ENCODE results near the gene HSPA6.
"Not testable (repeated sequence)": the region's sequence is repeated elsewhere in the genome, so short reads cannot be mapped to it uniquely, and the experiment has no call there.

Gene HSPA6

DNA sequence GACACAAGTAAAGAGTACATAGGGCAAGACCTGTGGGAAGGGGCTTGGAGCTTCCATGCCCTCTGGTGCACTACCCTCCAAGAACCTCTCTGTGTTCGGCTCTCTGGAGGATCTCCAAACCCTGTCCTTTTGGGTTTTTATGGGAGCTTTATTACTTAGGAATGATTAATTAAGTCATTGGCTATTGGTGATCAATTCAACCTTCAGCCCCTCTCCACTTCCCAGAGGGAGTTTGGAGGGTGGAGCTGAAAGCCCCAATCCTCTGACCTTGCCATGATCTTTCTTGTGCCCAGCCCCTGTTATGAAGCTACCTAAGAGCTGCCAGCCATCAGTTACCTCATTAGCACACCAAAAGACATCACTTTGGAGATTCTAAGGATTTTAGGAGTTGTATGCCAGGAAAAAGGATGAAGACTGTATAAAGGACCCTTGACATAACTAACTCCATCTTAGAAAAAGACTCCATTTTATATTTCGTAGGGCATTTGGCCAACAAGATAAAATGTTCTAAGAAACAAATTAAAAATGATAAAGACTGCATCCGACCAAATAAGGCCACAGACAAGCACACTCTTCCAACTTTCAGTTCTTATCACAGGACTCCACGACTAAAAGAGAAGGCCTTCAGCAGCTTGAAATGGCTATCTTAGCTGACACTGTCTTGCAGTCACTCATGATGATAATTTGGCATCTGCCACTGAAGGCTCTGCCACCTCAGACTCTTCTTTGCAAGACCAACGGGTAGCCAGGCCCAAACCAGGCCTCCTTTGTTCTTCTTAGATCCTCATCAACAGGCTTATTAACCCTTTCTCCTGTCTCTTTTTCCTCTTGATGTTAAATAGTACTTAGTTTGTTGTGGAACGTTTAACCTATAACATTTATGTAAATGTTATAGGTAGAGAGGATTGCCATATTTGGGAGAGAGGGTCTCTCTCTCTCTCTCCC, 33.4 kb downstream of the HSPA6 start:
- H3K27ac ChIP-seq (ENCODE audit: low read length); H4K20me1 ChIP-seq (ENCODE audit: insufficient read depth, low read length); H3K4me1 ChIP-seq (ENCODE audit: insufficient read depth, low read length); H3K9me3 ChIP-seq (ENCODE audit: insufficient read depth, low read length, severe bottlenecking); H3K9ac ChIP-seq (ENCODE audit: low read depth, low read length); DNase-seq; H3K4me3 ChIP-seq (ENCODE audit: low read depth in 1 of 2, low read length in 2 of 2); H3K79me2 ChIP-seq (ENCODE audit: insufficient read depth, low read length); H3K27me3 ChIP-seq (ENCODE audit: insufficient read depth, low read length, poor library complexity); H3K4me2 ChIP-seq (ENCODE audit: insufficient read depth, low read length); ATAC-seq (ENCODE audit: insufficient read depth, low read depth); H2AFZ ChIP-seq (ENCODE audit: low read depth, low read length); H3K36me3 ChIP-seq (ENCODE audit: insufficient read depth, low read length): not testable (repeated sequence)

DNA sequence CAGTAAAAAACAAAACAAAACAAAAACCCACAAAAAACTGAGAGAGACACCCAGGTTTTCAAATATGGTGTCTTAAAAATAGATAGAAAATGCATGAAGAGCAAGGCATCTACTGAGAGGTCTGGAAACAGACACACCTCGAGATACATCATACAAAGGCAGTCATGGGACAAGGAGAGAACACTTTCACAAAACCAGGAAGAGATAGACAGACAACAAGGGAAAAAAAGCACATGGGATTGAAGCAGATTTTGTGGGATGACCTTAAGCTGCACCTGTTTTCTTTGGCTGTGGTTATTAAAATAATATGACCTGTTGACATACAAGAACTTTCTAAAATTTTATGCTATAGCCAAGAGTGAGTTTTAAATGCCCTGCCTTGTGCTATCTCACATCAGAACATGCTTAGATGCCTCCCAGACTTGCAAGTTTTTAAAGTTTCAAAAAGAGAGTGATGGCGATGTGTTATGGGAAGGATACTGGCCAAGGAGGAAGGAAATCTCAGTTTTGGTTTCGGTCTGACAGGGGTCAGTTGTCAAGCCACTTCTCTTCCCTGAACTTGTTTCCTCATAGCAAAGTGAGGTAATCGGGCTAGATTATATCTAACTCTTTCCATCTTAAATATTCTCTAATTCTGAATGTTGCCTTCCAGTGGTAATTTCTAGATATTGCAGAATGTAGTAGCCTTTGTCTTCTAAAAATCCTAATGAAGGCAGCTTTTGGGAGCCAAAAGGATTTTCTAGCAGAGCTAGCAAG, 36.8 kb downstream of the HSPA6 start:
- not testable (repeated sequence) for H3K9ac ChIP-seq (ENCODE audit: low read depth, low read length); H3K4me2 ChIP-seq (ENCODE audit: insufficient read depth, low read length)

DNA sequence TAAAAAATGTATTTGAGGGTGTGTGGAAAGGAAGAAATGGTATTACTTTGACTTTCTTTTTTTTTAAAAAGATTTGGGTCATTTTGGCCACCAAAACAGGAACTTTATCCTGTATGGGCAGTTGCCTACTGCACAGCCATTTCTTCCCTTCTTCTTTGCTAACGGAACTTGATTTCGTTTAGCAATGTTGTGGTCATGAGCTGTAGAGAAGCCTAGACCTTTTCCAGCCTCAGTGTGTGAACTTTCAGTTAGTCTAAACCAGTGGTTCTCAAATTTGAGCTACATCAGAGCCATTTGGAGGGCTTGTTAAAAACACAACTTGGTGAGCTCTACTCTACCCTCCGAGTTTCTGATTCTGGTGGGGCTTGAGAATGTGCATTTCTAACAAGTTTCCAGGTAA, 38.1 kb downstream of the HSPA6 start:
- not testable (repeated sequence) for H2AFZ ChIP-seq (ENCODE audit: low read depth, low read length); H3K79me2 ChIP-seq (ENCODE audit: insufficient read depth, low read length); H3K36me3 ChIP-seq (ENCODE audit: insufficient read depth, low read length); H3K27ac ChIP-seq (ENCODE audit: low read length); H3K27me3 ChIP-seq (ENCODE audit: insufficient read depth, low read length, poor library complexity); H3K9me3 ChIP-seq (ENCODE audit: insufficient read depth, low read length, severe bottlenecking); H3K4me3 ChIP-seq (ENCODE audit: low read depth in 1 of 2, low read length in 2 of 2); H3K4me1 ChIP-seq (ENCODE audit: insufficient read depth, low read length); ATAC-seq (ENCODE audit: insufficient read depth, low read depth); H4K20me1 ChIP-seq (ENCODE audit: insufficient read depth, low read length); H3K9ac ChIP-seq (ENCODE audit: low read depth, low read length); DNase-seq; H3K4me2 ChIP-seq (ENCODE audit: insufficient read depth, low read length)

More for the DNA sequence above, 36.8 kb downstream of the HSPA6 start:
- H3K4me3 ChIP-seq (ENCODE audit: low read depth in 1 of 2, low read length in 2 of 2); DNase-seq; H3K9me3 ChIP-seq (ENCODE audit: insufficient read depth, low read length, severe bottlenecking); H3K27ac ChIP-seq (ENCODE audit: low read length); H3K4me1 ChIP-seq (ENCODE audit: insufficient read depth, low read length); H4K20me1 ChIP-seq (ENCODE audit: insufficient read depth, low read length); ATAC-seq (ENCODE audit: insufficient read depth, low read depth); H3K36me3 ChIP-seq (ENCODE audit: insufficient read depth, low read length); H3K27me3 ChIP-seq (ENCODE audit: insufficient read depth, low read length, poor library complexity); H2AFZ ChIP-seq (ENCODE audit: low read depth, low read length); H3K79me2 ChIP-seq (ENCODE audit: insufficient read depth, low read length): not testable (repeated sequence)

DNA sequence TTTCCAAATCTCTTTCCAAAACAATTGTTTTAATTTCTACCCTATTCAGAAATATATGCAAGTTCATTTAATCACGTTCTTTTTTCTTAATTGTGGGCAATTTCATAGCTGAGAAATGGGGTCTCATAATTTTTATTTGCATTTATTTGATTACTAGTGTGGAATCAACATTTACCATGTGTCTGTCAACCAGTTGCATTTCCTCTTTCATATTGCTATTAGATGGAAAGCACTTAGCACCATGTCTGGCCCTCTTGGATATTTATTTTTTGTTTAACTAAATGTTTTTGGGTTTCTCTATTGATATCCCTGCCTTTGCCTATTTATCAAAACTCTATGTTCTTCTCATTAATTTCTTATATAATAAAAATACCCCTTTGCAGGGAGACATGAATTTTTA, 39.2 kb downstream of the HSPA6 start:
- H4K20me1 ChIP-seq (ENCODE audit: insufficient read depth, low read length); H3K9ac ChIP-seq (ENCODE audit: low read depth, low read length); H3K4me2 ChIP-seq (ENCODE audit: insufficient read depth, low read length); H3K4me1 ChIP-seq (ENCODE audit: insufficient read depth, low read length); H3K27me3 ChIP-seq (ENCODE audit: insufficient read depth, low read length, poor library complexity); H3K4me3 ChIP-seq (ENCODE audit: low read depth in 1 of 2, low read length in 2 of 2); H3K27ac ChIP-seq (ENCODE audit: low read length); H3K9me3 ChIP-seq (ENCODE audit: insufficient read depth, low read length, severe bottlenecking); ATAC-seq (ENCODE audit: insufficient read depth, low read depth); H3K36me3 ChIP-seq (ENCODE audit: insufficient read depth, low read length); H3K79me2 ChIP-seq (ENCODE audit: insufficient read depth, low read length); H2AFZ ChIP-seq (ENCODE audit: low read depth, low read length); DNase-seq: not testable (repeated sequence)

DNA sequence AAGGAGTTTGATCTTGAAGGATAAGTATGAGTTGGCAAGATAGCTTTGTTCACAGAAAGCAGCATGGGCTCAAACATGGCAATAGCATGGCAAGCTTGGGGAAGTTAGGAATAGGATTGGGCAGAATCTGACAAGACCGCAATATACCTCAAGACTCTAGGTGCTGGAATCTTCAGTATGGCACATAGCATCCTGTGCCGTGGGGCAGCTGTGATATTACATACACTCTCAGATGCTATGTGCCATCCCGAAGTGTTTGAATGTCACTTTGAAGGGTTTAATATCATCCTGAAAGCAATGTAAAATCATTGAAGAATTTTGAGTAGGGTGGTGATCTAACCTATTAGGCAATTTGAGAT, 42.2 kb downstream of the HSPA6 start:
- H3K9ac ChIP-seq (ENCODE audit: low read depth, low read length); ATAC-seq (ENCODE audit: insufficient read depth, low read depth); H3K4me2 ChIP-seq (ENCODE audit: insufficient read depth, low read length); H3K79me2 ChIP-seq (ENCODE audit: insufficient read depth, low read length); H3K9me3 ChIP-seq (ENCODE audit: insufficient read depth, low read length, severe bottlenecking); H3K27ac ChIP-seq (ENCODE audit: low read length); H4K20me1 ChIP-seq (ENCODE audit: insufficient read depth, low read length); H2AFZ ChIP-seq (ENCODE audit: low read depth, low read length); H3K4me3 ChIP-seq (ENCODE audit: low read depth in 1 of 2, low read length in 2 of 2); DNase-seq; H3K27me3 ChIP-seq (ENCODE audit: insufficient read depth, low read length, poor library complexity); H3K4me1 ChIP-seq (ENCODE audit: insufficient read depth, low read length); H3K36me3 ChIP-seq (ENCODE audit: insufficient read depth, low read length): not testable (repeated sequence)

DNA sequence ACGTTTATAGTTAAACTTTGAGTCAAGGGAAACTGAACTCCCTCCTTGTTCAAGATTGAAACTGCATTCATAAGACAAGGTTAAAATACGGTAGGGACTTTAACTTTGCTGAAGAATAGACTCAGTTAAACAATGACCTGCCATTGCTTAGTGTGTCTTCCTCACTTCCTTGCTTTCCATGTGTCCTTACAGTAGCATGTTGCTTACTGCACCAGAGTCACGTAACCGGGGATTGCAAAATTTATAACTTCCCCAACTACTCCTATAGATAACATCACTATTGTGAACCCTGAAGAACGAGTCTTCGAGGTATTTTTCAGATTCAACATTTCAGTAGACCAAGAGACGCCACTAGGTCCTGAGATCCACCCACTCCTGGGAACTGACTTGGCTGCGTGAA, 47.4 kb downstream of the HSPA6 start:
- H3K4me2 ChIP-seq (ENCODE audit: insufficient read depth, low read length); H3K27me3 ChIP-seq (ENCODE audit: insufficient read depth, low read length, poor library complexity); ATAC-seq (ENCODE audit: insufficient read depth, low read depth); H3K9ac ChIP-seq (ENCODE audit: low read depth, low read length); H3K4me1 ChIP-seq (ENCODE audit: insufficient read depth, low read length); H3K36me3 ChIP-seq (ENCODE audit: insufficient read depth, low read length); H3K9me3 ChIP-seq (ENCODE audit: insufficient read depth, low read length, severe bottlenecking); H3K79me2 ChIP-seq (ENCODE audit: insufficient read depth, low read length); H2AFZ ChIP-seq (ENCODE audit: low read depth, low read length); H3K4me3 ChIP-seq (ENCODE audit: low read depth in 1 of 2, low read length in 2 of 2); DNase-seq; H3K27ac ChIP-seq (ENCODE audit: low read length); H4K20me1 ChIP-seq (ENCODE audit: insufficient read depth, low read length): not testable (repeated sequence)

Data from DND-41 (cell line).